Fibroblast of pulmonary artery (primary cell): ENCODE measurements around the gene ATP5F1D.

Experiments
- DNase-seq: peaks from one replicate; pipeline ENCODE4 v3.0.0-alpha.2; 2010; ENCODE audit warnings: low read depth
- H3K4me3 ChIP-seq: replicated peaks from 2 replicates; pipeline ENCODE4 v1.5.1; 2011; ENCODE audit warnings: low read depth, mild to moderate bottlenecking, control low read depth, low read length, moderate library complexity
- TF ChIP-seq, protein P1 (sequence below): IDR thresholded peaks from 2 replicates; pipeline ENCODE4 v1.5.1; 2011; ENCODE audit warnings: mild to moderate bottlenecking, control low read depth, low read length, inconsistent platforms; ENCODE audit errors: missing control alignments

The ATP5F1D gene

DNA sequence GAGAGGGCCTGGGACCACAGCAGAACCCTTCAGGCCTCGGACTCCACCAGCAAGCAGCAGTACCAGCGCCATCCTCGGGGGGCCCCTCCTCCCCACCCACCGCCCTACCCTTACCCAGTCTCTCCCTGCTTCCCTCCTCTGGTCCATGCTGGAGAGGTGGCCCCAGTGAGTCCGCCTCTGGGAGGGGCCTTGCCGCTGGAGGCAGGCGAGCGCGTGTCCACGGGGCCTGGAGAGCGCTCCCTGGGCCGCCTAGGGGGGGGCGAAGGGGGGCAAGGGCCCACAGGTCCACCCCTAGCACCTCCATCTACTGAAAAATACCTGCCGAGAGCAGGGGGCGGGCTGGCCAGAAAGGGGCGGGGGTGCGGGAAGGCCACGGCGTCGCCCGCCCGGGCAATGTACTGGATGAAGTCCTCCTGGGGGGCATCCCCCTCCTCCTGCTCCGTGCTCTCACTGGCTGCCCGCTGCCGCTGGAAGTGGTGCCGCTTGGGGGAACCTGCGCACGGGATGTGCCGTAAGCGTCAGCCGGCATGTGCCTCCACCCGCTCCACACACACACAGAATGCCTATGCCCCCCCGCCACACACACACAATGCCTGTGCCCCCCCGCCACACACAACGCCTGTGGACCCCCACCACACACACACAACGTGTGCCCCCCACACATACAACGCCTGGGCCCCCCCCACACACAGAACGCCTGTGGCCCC, 10.6 kb upstream of the ATP5F1D start:
- TF ChIP-seq, protein P1, sequence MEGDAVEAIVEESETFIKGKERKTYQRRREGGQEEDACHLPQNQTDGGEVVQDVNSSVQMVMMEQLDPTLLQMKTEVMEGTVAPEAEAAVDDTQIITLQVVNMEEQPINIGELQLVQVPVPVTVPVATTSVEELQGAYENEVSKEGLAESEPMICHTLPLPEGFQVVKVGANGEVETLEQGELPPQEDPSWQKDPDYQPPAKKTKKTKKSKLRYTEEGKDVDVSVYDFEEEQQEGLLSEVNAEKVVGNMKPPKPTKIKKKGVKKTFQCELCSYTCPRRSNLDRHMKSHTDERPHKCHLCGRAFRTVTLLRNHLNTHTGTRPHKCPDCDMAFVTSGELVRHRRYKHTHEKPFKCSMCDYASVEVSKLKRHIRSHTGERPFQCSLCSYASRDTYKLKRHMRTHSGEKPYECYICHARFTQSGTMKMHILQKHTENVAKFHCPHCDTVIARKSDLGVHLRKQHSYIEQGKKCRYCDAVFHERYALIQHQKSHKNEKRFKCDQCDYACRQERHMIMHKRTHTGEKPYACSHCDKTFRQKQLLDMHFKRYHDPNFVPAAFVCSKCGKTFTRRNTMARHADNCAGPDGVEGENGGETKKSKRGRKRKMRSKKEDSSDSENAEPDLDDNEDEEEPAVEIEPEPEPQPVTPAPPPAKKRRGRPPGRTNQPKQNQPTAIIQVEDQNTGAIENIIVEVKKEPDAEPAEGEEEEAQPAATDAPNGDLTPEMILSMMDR = no peak
- no peak for DNase-seq
- H3K4me3 ChIP-seq = no peak overlapping the region

DNA sequence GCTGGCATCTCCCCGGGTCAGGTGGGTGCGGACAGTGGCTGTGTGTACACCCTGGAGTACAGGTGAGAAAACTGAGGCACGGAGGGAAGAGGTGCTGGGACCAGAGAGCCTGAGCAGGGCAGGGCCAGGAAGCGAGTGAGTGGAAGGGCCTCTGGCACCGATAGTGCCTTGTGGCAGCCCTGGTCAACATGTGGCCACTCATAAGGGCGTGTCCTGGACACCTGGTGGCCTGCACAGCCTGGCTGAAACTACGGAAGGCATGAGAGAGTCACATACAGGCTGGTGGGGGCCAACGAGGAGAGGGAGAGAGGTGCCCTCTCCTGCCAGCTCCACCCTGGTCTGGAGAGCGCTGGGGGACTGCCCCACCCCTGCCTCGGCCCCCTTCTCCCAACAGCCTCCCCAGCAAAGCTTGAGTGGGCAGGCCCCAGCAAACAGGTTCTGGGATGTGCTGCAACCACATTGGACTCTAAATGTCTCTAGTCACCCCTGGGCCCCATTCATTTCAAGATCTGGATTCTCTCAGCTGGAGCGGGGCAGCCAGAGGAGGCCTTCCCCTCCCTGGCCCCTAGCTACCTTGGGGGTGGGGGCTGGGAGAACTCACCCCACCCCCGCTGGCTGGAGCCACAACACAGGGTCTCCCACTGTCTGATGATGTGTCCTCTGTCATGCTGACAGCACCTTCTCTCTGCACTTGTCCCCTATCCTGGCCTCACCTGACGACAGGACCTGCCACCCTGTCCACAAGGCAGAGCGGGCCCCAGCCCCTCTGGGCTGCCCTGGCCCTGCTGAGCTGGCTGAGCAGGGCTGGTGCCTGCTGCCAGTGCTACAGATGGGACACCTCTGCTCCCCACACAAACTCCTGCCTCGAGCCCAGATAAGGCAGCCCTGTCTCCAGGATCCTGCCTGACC, 9.6 kb upstream of the ATP5F1D start:
- TF ChIP-seq, protein P1 = no peak
- H3K4me3 ChIP-seq = no peak overlapping the region
- no peak for DNase-seq

DNA sequence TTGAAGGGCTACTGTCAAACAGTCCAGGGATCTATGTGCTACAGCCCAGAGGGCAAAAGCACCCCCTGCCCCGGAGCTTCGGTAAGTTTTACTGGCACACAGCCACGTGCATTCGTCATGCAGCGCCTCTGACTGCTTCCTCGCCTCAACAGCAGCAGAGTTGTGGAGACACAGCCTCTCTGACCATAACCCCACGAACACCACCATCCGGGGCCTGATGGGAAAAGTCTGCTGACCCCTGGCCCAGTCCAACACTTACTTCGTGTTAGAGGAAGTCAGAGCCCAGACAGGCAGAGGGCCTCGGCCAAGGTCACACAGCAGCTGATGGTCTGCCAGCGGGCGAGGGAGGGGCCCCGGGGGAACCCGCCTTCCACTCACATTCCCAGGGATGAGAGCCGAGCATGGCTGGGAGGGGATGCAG, 8.9 kb upstream of the ATP5F1D start:
- H3K4me3 ChIP-seq = no peak overlapping the region
- TF ChIP-seq, protein P1 = no peak
- peak; percentile 69 for DNase-seq

DNA sequence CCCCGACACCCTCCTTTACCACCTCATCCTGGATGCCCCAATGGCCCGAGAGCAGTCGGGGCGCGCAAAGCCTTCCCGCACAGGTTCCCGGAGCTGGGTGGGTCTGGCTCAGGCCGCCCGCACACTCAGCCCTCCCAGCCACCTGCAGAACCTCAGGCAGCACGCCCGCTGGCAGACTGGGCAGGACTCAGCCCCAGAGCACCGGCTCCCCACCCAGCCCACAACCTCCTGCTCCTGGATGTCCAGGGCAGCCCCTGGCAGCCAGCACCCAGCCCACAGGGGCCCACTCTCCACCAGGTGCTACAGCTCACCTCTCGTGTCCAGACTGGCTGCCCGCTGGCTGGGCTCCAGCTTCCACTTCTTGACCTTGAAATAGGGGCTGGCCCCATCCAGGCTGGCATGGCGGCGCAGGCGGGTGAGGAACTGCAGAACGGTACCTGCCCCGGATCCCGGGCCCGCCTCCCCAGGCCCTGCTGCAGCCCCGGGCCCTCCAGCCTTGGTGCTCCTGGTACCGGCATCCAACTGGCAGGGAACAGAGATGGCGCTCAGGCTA, 8.4 kb upstream of the ATP5F1D start:
- TF ChIP-seq, protein P1 = no peak
- DNase-seq = no peak
- H3K4me3 ChIP-seq = no peak overlapping the region

DNA sequence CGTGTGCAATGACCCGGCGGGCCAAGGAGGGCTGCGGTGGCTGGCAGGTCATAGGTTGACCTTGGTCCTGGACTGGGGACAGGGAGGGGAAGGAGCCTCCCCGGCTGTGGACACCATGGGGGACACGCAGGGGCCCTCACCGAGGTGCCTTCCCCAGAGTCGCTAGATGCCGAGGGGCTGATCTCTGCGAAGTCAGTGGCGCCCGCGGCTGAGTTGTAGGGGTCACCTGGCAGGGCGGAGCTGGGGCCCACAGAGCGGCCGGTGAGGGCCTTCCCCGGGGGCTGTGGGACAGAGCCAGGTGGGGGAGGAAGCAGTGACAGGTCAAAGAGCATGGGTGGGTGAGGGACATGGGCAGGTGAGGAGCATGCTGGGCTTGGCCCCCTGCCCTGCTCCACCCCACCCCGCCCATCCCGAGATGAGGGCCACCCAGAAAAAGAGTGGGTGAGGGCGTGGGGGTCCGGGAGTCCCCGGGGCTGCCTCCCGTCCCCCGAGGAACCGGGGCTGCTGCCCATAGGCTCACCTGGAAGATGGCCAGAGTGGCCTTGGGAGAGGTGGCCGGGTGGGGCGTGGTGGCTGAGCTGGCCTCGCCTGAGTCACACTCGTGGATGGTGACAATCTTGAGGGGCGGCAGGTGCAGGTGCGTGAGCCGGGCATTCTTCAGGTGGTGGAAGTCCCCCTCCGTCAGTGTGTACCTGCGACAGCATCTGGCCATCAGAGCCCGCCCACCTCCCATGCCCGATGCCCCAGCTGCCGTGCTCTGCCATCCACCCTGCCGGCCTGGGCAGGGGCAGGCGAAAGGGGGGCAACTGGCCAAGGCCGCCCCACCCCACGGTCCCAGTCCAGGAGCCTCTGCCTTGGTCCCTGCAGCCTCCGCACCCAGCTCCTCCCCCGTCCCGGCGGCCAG, 7.2 kb upstream of the ATP5F1D start:
- no peak for DNase-seq
- H3K4me3 ChIP-seq = no peak overlapping the region
- TF ChIP-seq, protein P1 = no peak

DNA sequence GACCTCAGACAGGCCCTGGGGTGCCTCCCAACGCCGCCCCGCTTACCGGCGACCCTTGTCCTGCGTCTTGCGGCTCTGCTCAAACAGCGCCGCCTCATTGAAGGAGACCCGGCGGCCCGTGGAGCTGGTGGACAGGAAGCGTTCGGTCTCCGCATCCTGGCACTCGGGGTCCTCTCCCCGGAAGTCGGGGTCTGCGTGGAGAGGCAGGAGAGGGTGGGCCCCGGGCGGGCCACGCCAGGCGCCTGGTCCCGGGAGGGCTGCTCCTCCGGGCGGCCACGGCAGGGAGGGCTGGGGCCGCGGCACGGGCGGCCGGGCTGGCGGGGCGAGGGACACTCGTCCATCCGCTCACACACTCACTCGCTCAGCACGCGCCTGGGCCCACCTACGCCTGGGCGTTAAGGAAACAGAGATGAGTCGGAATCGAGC, 6.6 kb upstream of the ATP5F1D start:
- no peak overlapping the region for H3K4me3 ChIP-seq
- TF ChIP-seq, protein P1 = no peak
- no peak for DNase-seq
